Cardiac muscle cell (in vitro differentiated cells and primary cell): ENCODE results near the gene ARHGDIA. TPM values are rescaled to one million over a fixed set of nuclear protein-coding genes. Genes with fewer than 3 reads are reported as not detected.

Source experiments
- DNase-seq, 2 donors: peaks; one replicate each; pipeline versions ENCODE4 v3.0.0 to v3.0.0-alpha.2; 2010 to 2017; ENCODE audit warnings: low read depth in 1 of 2, low spot score in 1 of 2
- H3K27ac ChIP-seq: fragments of 200-600 bp; sonication (generic); 2 replicates; pipeline ENCODE4 v1.5.1; 2016
- H3K27me3 ChIP-seq: fragments of 200-600 bp; sonication (generic); 2 replicates; pipeline ENCODE4 v1.6.0; 2016; ENCODE audit warnings: control low read depth
- H3K36me3 ChIP-seq: fragments of 200-600 bp; sonication (generic); 2 replicates; pipeline ENCODE4 v1.5.1; 2016; ENCODE audit warnings: control low read depth
- H3K4me1 ChIP-seq: fragments of 200-600 bp; sonication (generic); 2 replicates; pipeline ENCODE4 v1.8.1; 2017; ENCODE audit warnings: low read depth, mild to moderate bottlenecking, mixed run types
- H3K4me3 ChIP-seq: fragments of 200-600 bp; sonication (generic); 2 replicates; pipeline ENCODE4 v1.5.1; 2016; ENCODE audit warnings: mild to moderate bottlenecking
- H3K9me3 ChIP-seq: fragments of 200-600 bp; sonication (generic); 2 replicates; pipeline ENCODE4 v1.5.1; 2017; ENCODE audit warnings: low read depth, mild to moderate bottlenecking, control low read depth
- CTCF ChIP-seq: IDR thresholded peaks from 2 replicates; pipeline ENCODE4 v1.5.1; 2012; ENCODE audit warnings: low read depth, mild to moderate bottlenecking, low read length
- polyA plus RNA-seq: library from polyadenylated mRNA; unstranded; fragments of >200 nt; fragmentation: Nextera tagmentation; extraction: Ambion mirVana; gene quantifications from 2 replicates; pipeline ENCODE4 v1.2.1, GENCODE V29; 2016
- total RNA-seq: library from RNA; depleted of rRNA; stranded (reverse); fragments of >200 nt; gene quantifications from 2 replicates; pipeline ENCODE4 v1.2.3, GENCODE V29; 2016

ARHGDIA gene
- total and polyA plus RNA-seq, 2 experiments from 2014 or later: 101 to 163 TPM

DNA sequence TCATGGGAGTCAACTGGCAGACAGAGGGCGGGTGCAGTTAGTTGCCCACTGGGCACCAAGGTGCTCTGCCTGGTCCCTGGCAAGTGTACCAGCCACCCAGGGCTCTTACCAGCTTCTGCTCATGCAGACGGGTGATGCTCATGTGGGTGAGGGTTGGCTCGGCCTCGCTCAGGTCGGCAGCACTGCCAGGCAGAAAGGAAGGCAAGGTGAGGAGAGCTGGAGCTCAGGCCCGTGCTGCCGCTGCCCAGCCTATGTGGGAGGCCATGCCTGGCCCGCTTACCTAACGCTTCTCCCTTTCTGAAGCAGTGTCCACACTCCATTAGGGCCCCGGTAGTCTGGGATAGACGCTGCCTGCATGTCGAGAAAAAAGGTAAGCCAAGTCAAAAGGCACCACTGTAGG is 44.2 kb upstream of the ARHGDIA start:
- no peak for DNase-seq
- TF ChIP-seq CTCF: no peak
- H3K9me3 ChIP-seq: no peaks in the 10 kb centered on the region
- no peak overlapping the region for H3K4me3 ChIP-seq
- H3K36me3 ChIP-seq: peaks cover 13% of the 10 kb centered on the region
- H3K4me1 ChIP-seq: peaks cover 13% of the 10 kb centered on the region
- no peaks in the 10 kb centered on the region for H3K27me3 ChIP-seq
- H3K27ac ChIP-seq: no peak overlapping the region

GRCh38 chr17:81914103-81914850 is 43.1 kb upstream of the ARHGDIA start:
- H3K27me3 ChIP-seq: no peaks in the 10 kb centered on the region
- TF ChIP-seq CTCF: no peak
- H3K27ac ChIP-seq: no peak overlapping the region
- no peaks in the 10 kb centered on the region for H3K9me3 ChIP-seq
- peaks cover 20% of the 10 kb centered on the region for H3K4me1 ChIP-seq
- H3K36me3 ChIP-seq: peaks cover 13% of the 10 kb centered on the region
- no peak overlapping the region for H3K4me3 ChIP-seq
- DNase-seq: no peak

DNA sequence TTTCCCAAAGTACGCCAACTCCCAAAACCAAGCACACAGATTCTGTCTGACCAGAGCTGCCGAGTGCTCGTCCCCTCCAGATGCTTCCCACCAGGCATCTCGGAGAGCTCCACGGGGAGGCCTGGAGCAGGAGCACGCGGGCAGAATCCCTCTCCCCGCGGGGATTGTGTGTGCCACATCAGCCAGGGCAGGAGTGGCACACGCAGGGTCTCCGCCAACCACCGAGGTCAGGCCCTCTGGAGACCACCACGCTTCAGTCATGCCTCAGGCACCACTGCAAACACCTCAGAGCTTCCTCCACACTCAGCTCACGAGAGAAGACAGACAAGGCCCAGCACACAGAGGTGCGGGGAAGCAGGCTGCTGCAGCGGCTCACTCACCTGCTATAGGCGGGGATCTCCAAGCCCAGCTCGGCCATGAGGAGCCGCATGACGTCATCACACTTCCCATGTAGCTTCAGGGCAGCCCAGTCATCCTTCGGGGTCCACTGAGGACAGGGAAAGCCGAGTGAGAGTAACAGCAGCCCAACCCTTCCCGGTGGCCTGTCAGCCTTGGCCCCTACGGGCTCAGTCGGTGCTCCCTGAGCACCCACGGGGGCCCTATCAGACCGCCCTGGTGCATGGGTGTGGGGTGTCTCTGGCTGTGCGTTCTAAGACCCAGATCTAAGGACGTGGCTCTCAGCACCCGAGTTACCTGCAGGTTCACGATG is 42.4 kb upstream of the ARHGDIA start:
- Histone ChIP-seq H3K27ac (no peak overlapping the region), H3K9me3 (no peaks in the 10 kb centered on the region), H3K27me3 (no peaks in the 10 kb centered on the region), H3K4me3 (no peak overlapping the region), H3K4me1 (peaks cover 20% of the 10 kb centered on the region), H3K36me3 (peaks cover 13% of the 10 kb centered on the region)
- DNase-seq: no peak
- TF ChIP-seq CTCF: no peak

- Histone ChIP-seq H3K4me3 (no peak overlapping the region), H3K4me1 (peaks cover 17% of the 10 kb centered on the region), H3K9me3 (no peaks in the 10 kb centered on the region), H3K36me3 (peaks cover 15% of the 10 kb centered on the region), H3K27ac (no peak overlapping the region), H3K27me3 (no peaks in the 10 kb centered on the region)
- TF ChIP-seq CTCF: no peak
- DNase-seq: no peak
Observed at GRCh38 chr17:81912441-81913309, 41.5 kb upstream of the ARHGDIA start.

GRCh38 chr17:81911969-81912368 is 40.8 kb upstream of the ARHGDIA start:
- H3K4me3 ChIP-seq: peak overlapping the region; percentile 32
- H3K27ac ChIP-seq: no peak overlapping the region

More at GRCh38 chr17:81911969-81912368, 40.8 kb upstream of the ARHGDIA start:
- Histone ChIP-seq H3K4me1 (peaks cover 13% of the 10 kb centered on the region), H3K27me3 (no peaks in the 10 kb centered on the region), H3K9me3 (no peaks in the 10 kb centered on the region), H3K36me3 (peaks cover 20% of the 10 kb centered on the region)
- no peak for TF ChIP-seq CTCF
- no peak for DNase-seq
